ENCODE results near the gene OR2A25. TPM values are rescaled to one million over a fixed set of nuclear protein-coding genes. Genes with fewer than 3 reads are reported as not detected.

Gene OR2A25
- total RNA-seq, 4 donors from 2014 or later, result not detected

DNA sequence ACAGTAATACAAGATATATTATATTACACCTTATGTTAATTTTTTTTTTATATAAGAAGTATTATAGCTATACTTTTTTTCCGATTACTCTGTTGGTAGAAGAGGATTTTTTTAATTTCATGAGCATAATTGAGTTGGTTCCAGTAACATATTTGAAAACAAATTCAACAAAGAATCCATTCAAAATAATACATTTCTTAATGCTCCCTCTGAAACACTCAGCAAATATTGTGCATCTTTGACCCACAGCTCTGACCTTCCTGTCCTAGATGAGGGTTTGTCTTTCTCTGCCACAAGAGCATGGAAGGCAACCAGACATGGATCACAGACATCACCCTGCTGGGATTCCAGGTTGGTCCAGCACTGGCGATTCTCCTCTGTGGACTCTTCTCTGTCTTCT lies 39.7 kb downstream of the OR2A25 start, which contains the start of gene OR2A2:
TSS of gene OR2A2 (plus strand) at position 301 of the 400 bp plus-strand sequence. CDS start at position 301, 0 bp downstream.
- Histone ChIP-seq H3K27ac (no peak within 1 kb of the TSS), H3K9me3 (no peaks in the 10 kb centered on the region)

DNA sequence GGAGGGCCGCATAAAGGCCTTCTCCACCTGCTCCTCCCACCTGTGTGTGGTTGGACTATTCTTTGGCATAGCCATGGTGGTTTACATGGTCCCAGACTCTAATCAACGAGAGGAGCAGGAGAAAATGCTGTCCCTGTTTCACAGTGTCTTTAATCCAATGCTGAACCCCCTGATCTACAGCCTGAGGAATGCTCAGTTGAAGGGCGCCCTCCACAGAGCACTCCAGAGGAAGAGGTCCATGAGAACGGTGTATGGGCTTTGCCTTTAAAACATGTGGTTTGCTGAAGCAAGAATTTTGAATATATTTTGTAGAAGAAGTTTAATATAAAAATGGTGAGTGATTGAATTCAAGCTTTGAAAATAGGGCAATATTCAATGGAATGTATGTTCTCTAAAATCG lies 40.7 kb downstream of the OR2A25 start:
- no peak for ATAC-seq
- no peak overlapping the region for H3K4me3 ChIP-seq
- H3K27ac ChIP-seq, result no peak overlapping the region
- WGBS, 2 donors (ENCODE audit: low coverage in 1 of 2), result 58 to 79% methylated on average over 4 of the region's 5 CpGs
- H3K27me3 ChIP-seq, result no peaks in the 10 kb centered on the region
- H3K9me3 ChIP-seq, result no peaks in the 10 kb centered on the region
- TF ChIP-seq, protein P1, sequence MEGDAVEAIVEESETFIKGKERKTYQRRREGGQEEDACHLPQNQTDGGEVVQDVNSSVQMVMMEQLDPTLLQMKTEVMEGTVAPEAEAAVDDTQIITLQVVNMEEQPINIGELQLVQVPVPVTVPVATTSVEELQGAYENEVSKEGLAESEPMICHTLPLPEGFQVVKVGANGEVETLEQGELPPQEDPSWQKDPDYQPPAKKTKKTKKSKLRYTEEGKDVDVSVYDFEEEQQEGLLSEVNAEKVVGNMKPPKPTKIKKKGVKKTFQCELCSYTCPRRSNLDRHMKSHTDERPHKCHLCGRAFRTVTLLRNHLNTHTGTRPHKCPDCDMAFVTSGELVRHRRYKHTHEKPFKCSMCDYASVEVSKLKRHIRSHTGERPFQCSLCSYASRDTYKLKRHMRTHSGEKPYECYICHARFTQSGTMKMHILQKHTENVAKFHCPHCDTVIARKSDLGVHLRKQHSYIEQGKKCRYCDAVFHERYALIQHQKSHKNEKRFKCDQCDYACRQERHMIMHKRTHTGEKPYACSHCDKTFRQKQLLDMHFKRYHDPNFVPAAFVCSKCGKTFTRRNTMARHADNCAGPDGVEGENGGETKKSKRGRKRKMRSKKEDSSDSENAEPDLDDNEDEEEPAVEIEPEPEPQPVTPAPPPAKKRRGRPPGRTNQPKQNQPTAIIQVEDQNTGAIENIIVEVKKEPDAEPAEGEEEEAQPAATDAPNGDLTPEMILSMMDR (IDR thresholded peaks at IDR 0.05), result no peak
- no peak for TF ChIP-seq POLR2A (IDR thresholded peaks at IDR 0.05)
- TF ChIP-seq EP300 (IDR thresholded peaks at IDR 0.05), result no peak
- TF ChIP-seq POLR2AphosphoS5 (IDR thresholded peaks at IDR 0.05), result no peak
- no peaks in the 10 kb centered on the region for H3K4me1 ChIP-seq
- H3K36me3 ChIP-seq, result no peaks in the 10 kb centered on the region

More for the DNA sequence above, 39.7 kb downstream of the OR2A25 start, which contains the start of gene OR2A2:
- H3K27me3 ChIP-seq, result no peaks in the 10 kb centered on the region
- TF ChIP-seq, protein P1 (IDR thresholded peaks at IDR 0.05), result no peak
- TF ChIP-seq EP300 (IDR thresholded peaks at IDR 0.05), result no peak
- no peak for TF ChIP-seq POLR2A (IDR thresholded peaks at IDR 0.05)
- no peak for TF ChIP-seq POLR2AphosphoS5 (IDR thresholded peaks at IDR 0.05)
- no peak for ATAC-seq
- WGBS, 2 donors (ENCODE audit: low coverage in 1 of 2), result 86 to 95% methylated on average over 2 of the region's 2 CpGs
- H3K4me3 ChIP-seq, result no peak within 1 kb of the TSS
- no peaks in the 10 kb centered on the region for H3K36me3 ChIP-seq
- H3K4me1 ChIP-seq, result no peaks in the 10 kb centered on the region

DNA sequence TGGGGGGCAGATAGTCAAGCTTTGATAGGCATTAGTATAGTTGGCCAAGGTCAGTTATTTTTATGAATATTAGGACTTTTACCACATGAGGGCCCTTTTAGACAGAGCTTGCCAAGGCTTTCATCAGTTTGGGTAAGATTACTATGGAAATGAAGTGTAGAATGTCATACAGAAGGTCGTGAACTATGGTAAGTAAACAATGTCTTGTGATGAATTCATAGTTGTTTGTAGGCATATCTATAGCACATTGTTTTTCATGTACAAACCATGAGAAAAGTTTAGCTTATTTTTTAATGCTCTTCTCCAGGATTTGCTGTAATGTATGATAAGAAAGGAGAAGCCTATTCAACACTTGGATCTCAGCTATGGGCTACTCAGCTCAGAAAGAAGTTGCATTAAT lies 44.0 kb downstream of the OR2A25 start:
- 37 to 40% methylated on average over 1 of the region's 1 CpG for WGBS, 2 donors (ENCODE audit: low coverage in 1 of 2)
- no peaks in the 10 kb centered on the region for H3K27me3 ChIP-seq

DNA sequence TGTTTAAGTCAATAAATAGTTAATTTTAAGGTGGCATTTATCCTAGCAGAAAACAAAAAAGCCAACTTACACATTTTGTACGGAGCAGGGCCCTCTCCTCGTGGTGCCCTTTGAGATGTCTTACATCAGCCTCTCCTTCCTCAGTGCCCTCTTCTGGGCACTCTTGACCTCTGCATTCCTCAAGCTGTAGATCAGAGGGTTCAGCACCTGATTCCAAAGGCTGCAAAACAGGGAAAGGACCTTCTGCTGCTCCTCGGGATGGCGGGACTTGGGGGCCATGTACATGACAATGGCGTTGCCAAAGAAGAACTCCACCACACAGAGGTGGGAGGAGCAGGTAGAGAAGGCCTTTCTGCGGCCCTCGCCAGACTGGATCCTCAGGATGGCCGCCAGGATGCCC lies 48.7 kb downstream of the OR2A25 start:
- no peaks in the 10 kb centered on the region for H3K4me1 ChIP-seq
- 45 to 58% methylated on average over 2 of the region's 8 CpGs for WGBS, 2 donors (ENCODE audit: low coverage in 1 of 2)
- H3K27ac ChIP-seq, result no peak overlapping the region
- TF ChIP-seq EP300 (IDR thresholded peaks at IDR 0.05) (no peak), POLR2AphosphoS5 (IDR thresholded peaks at IDR 0.05) (no peak), POLR2A (IDR thresholded peaks at IDR 0.05) (no peak)
- TF ChIP-seq, protein P1 (IDR thresholded peaks at IDR 0.05), result no peak
- ATAC-seq, result no peak
- no peaks in the 10 kb centered on the region for H3K27me3 ChIP-seq
- H3K9me3 ChIP-seq, result no peaks in the 10 kb centered on the region
- no peaks in the 10 kb centered on the region for H3K36me3 ChIP-seq
- H3K4me3 ChIP-seq, result no peak overlapping the region

More for the DNA sequence above, 44.0 kb downstream of the OR2A25 start:
- Histone ChIP-seq H3K9me3 (no peaks in the 10 kb centered on the region), H3K27ac (no peak overlapping the region), H3K4me3 (no peak overlapping the region), H3K36me3 (no peaks in the 10 kb centered on the region), H3K4me1 (no peaks in the 10 kb centered on the region)
- ATAC-seq, result no peak
- TF ChIP-seq POLR2A (IDR thresholded peaks at IDR 0.05), result no peak
- TF ChIP-seq EP300 (IDR thresholded peaks at IDR 0.05), result no peak
- no peak for TF ChIP-seq POLR2AphosphoS5 (IDR thresholded peaks at IDR 0.05)
- TF ChIP-seq, protein P1 (IDR thresholded peaks at IDR 0.05), result no peak

DNA sequence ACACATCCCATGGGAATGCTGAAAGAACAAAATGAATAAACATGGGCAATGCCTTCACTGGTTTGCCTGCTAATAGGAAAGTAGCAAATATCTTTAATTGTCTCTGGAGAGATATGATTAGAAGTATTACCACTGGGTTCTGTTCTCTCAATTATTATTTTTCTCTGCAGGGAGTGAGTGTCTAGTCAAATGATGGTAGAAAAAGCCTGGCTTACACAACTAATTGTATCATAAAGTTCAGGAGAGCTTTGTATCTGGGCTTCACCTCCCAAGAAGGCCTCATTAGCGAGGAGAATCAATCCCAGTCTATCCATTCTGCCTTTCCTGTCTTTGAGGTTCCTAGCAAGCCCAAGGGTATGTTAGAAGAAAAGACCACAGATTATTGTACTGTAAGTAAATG lies 53.3 kb downstream of the OR2A25 start, which contains the start of gene OR2A14:
TSS of gene OR2A14 (plus strand) at position 301 of the 400 bp plus-strand sequence. CDS start 5,937 bp downstream, outside the sequence.
- ATAC-seq, result no peak
- no peaks in the 10 kb centered on the region for H3K4me1 ChIP-seq
- WGBS, 2 donors (ENCODE audit: low coverage in 1 of 2), result 89 to 91% methylated on average over 1 of the region's 1 CpG
- no peaks in the 10 kb centered on the region for H3K9me3 ChIP-seq
- no peak for TF ChIP-seq POLR2AphosphoS5 (IDR thresholded peaks at IDR 0.05)
- no peak for TF ChIP-seq POLR2A (IDR thresholded peaks at IDR 0.05)
- TF ChIP-seq, protein P1 (IDR thresholded peaks at IDR 0.05), result no peak
- TF ChIP-seq EP300 (IDR thresholded peaks at IDR 0.05), result no peak
- H3K27me3 ChIP-seq, result no peaks in the 10 kb centered on the region
- no peaks in the 10 kb centered on the region for H3K36me3 ChIP-seq
- H3K4me3 ChIP-seq, result no peak within 1 kb of the TSS
- no peak within 1 kb of the TSS for H3K27ac ChIP-seq
